Omental fat pad (tissue), 4 donors: ENCODE data around the gene SLC4A4. TPM values are rescaled to one million over a fixed set of nuclear protein-coding genes. Genes with fewer than 3 reads are reported as not detected.
"Not testable (repeated sequence)": the region's sequence is repeated elsewhere in the genome, so short reads cannot be mapped to it uniquely, and the experiment has no call there.

Experiments
- ATAC-seq: fragments of 150-250 bp; one replicate; pipeline ENCODE4 v1.9.1; 2016; ENCODE audit warnings: mild to moderate bottlenecking, moderate library complexity; ENCODE audit not compliant: low FRiP score
- DNase-seq: peaks from one replicate; pipeline ENCODE4 v3.0.0-alpha.2; 2019; ENCODE audit warnings: low spot score
- CTCF ChIP-seq, 3 donors: fragments of 450-650 bp; IDR thresholded peaks; one replicate each; pipeline ENCODE4 v1.5.1; 2016 to 2017; ENCODE audit warnings: antibody characterized with exemption in 3 of 3, mild to moderate bottlenecking in 3 of 3, moderate library complexity in 2 of 3
- total RNA-seq, 4 donors: library from RNA; depleted of rRNA; stranded (reverse); fragments of >200 nt; gene quantifications; one replicate each; pipeline ENCODE4 v1.1.0, GENCODE V29; 2016

The SLC4A4 gene
- total RNA-seq, 4 donors from 2014 or later, result 8.4 to 45.6 (median 10.2) TPM

GRCh38 chr4:71405791-71406190 is 67.0 kb downstream of the SLC4A4 start:
- TF ChIP-seq CTCF (IDR thresholded peaks at IDR 0.05), result no peak
- no peak for ATAC-seq

GRCh38 chr4:71406459-71406963 is 67.7 kb downstream of the SLC4A4 start:
- DNase-seq, result no peak
- no peak for TF ChIP-seq CTCF (IDR thresholded peaks at IDR 0.05)
- ATAC-seq, result no peak

More at GRCh38 chr4:71405791-71406190, 67.0 kb downstream of the SLC4A4 start:
- no peak for DNase-seq

- not testable (repeated sequence) for ATAC-seq, DNase-seq
Measured at GRCh38 chr4:71408961-71409360, 70.1 kb downstream of the SLC4A4 start.

- DNase-seq (no peak), ATAC-seq (no peak)
- no peak for TF ChIP-seq CTCF (IDR thresholded peaks at IDR 0.05)
Measured at GRCh38 chr4:71411981-71412380, 73.2 kb downstream of the SLC4A4 start.

GRCh38 chr4:71415491-71415890 is 76.7 kb downstream of the SLC4A4 start:
- no peak for TF ChIP-seq CTCF (IDR thresholded peaks at IDR 0.05)
- ATAC-seq (no peak), DNase-seq (no peak)

- DNase-seq (no peak), ATAC-seq (no peak)
- no peak for TF ChIP-seq CTCF (IDR thresholded peaks at IDR 0.05)
Measured at GRCh38 chr4:71417150-71417549, 78.3 kb downstream of the SLC4A4 start.

- DNase-seq, result no peak
- no peak for ATAC-seq
- TF ChIP-seq CTCF (IDR thresholded peaks at IDR 0.05), result no peak
Measured at GRCh38 chr4:71426381-71427042, 87.7 kb downstream of the SLC4A4 start.
